Effector memory CD8-positive, alpha-beta T cell (primary cell): ENCODE data around the gene SEMA6D.

Source experiments
- ATAC-seq: fragments of 150-1000 bp; cut with Tn5 transposase; replicated peaks from 2 replicates; pipeline ENCODE4 v1.10.0; 2021; ENCODE audit warnings: mild to moderate bottlenecking, moderate library complexity
- DNase-seq, 3 experiments: peaks; one replicate each; pipeline ENCODE4 v3.0.0; 2021
- H3K27ac Mint-ChIP-seq, 2 donors: one replicate each; pipeline ENCODE4 v1.8.0; 2022; ENCODE audit warnings: mild to moderate bottlenecking in 2 of 2, mixed read lengths in 2 of 2, moderate library complexity in 2 of 2
- H3K27me3 Mint-ChIP-seq, 2 donors: one replicate each; pipeline ENCODE4 v1.8.0; 2022; ENCODE audit warnings: mixed read lengths in 2 of 2
- H3K36me3 Mint-ChIP-seq: one replicate; pipeline ENCODE4 v1.8.0; 2022; ENCODE audit warnings: mild to moderate bottlenecking, moderate library complexity, mixed read lengths; ENCODE audit not compliant: insufficient read depth
- H3K4me1 Mint-ChIP-seq, 2 donors: one replicate each; pipeline ENCODE4 v1.8.0; 2022; ENCODE audit warnings: low read depth in 2 of 2, mixed read lengths in 2 of 2
- H3K4me3 Mint-ChIP-seq, 2 donors: one replicate each; pipeline ENCODE4 v1.8.0; 2022; ENCODE audit warnings: mild to moderate bottlenecking in 2 of 2, mixed read lengths in 2 of 2, moderate library complexity in 2 of 2
- H3K9me3 Mint-ChIP-seq, 2 donors: one replicate each; pipeline ENCODE4 v1.8.0; 2022; ENCODE audit warnings: mixed read lengths in 2 of 2

Gene SEMA6D

DNA sequence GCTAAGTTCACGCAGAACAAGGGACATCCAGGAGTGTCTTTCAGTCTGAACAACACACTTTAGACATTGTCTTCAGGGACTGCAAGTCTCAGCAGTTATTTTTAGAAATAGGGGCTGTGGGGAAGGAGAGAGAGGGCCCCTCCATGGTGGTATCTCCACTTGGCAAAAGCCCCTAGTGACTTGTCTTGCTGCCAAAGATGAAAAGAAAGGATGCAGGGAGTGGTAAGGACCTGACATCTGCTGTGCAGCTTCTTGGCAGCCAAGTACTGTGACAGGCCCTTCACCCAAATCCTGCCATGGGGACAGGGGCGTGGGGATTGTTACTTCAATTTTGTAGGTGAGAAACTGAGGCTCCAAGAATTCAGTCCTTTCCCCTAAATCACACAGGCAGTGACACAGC lies 21.0 kb upstream of the SEMA6D start:
- Mint-ChIP-seq H3K4me1 (no peaks in the 10 kb centered on the region), H3K4me3 (no peak overlapping the region), H3K27me3 (no peaks in the 10 kb centered on the region), H3K36me3 (no peaks in the 10 kb centered on the region), H3K27ac (no peak overlapping the region), H3K9me3 (peaks cover 0 to 3% of the 10 kb centered on the region in 2 donors)
- no peak for DNase-seq
- ATAC-seq = no peak

DNA sequence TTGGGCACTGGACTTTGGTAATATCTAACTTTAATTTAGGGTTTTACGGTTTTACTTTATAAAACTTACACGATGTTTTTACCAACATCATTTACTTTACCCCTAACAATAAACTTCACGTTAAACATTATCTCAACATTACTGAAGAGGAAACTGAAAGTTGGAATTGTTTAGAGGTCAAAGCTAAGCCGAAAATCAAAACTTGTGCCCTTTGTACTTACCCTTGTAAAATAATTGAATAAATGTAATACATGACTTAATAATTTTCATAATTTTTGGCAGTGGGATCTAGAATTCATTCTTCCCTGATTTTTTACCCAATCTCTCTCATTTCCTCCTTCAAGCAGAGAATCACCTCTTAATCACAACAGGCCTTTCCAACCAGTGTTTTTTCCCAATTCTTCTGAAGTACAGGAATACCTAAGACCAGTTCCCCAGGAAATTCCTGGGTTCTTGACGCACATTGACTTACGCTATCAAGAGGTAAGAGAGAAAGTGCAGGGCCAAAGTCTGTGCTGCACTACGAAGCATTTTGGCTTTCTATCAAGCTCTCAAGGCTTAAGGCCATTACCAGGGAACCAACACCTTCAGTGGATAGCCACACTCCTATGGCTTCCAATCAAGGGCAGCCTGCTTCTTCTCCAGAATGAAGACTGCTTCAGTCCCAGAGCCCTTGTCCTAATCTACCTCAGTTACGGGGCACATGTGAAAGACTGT lies 11.9 kb upstream of the SEMA6D start:
- Mint-ChIP-seq H3K9me3 (peaks cover 0 to 5% of the 10 kb centered on the region in 2 donors), H3K4me1 (no peaks in the 10 kb centered on the region), H3K27me3 (no peaks in the 10 kb centered on the region), H3K36me3 (no peaks in the 10 kb centered on the region), H3K27ac (no peak overlapping the region), H3K4me3 (no peak overlapping the region)
- no peak for DNase-seq
- no peak for ATAC-seq

DNA sequence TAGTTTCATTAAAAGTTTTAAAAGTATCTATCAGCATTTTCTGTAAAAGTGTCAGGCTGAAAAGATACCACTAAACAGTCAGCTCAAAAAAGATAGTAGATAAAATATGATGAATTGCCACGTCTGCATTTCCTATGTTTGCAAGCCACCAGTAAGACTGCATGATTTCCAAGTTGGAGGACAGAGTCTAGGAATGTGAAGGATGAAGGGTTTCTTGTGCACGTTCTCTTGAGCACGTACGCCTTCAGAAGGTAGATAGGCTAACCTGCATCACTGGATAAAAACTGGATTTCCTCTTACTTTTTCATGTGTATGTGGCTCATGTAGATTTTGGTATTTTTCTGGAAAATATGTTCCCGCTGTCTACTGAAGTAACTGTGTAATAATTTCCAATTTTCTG lies 9.9 kb upstream of the SEMA6D start:
- ATAC-seq (no peak), DNase-seq (no peak)
- peaks cover 0 to 5% of the 10 kb centered on the region in 2 donors for H3K9me3 Mint-ChIP-seq
- H3K27me3 Mint-ChIP-seq = no peaks in the 10 kb centered on the region
- no peak overlapping the region for H3K27ac Mint-ChIP-seq
- no peak overlapping the region for H3K4me3 Mint-ChIP-seq
- no peaks in the 10 kb centered on the region for H3K4me1 Mint-ChIP-seq
- no peaks in the 10 kb centered on the region for H3K36me3 Mint-ChIP-seq

DNA sequence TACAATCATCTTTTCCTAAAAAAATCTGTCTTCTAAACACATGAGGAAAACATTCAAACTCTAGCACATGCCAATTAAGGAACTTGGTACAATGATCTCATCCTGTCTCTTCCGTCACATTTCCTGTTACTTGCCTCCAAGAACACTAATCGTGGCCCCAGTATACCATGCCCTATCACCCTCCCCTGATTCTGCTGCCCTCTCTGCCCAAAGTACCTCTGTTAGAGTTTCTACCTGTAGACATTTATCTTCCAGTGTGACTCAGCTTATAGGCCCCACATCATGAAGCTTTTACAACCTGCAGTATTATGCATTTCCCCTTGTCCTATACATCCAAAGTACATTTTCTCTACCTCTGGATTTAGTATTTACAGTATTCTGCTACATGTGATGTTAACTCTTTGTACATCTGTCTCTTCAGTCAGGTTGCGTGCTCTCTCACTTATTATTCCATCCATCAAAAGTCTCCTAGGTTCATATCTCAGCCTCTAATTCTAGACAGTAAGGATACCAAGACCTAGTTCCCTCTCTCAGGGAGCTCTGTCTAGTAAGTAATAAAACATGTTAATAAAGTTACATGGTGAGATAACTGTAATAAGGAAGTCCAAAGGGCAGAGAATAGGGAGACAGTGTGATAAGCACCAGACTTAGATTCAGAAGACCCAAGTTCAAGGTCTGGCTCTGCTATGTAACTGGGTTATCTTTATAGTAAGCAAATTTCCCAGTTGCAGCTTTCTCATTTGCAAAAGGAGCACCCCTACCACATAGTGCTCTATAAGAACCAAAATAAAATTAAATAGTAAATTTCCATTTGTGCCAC lies 8.9 kb upstream of the SEMA6D start:
- DNase-seq = no peak
- H3K27me3 Mint-ChIP-seq = no peaks in the 10 kb centered on the region
- H3K27ac Mint-ChIP-seq = no peak overlapping the region
- H3K4me1 Mint-ChIP-seq = no peaks in the 10 kb centered on the region
- H3K4me3 Mint-ChIP-seq = no peak overlapping the region
- no peak for ATAC-seq
- H3K36me3 Mint-ChIP-seq = no peaks in the 10 kb centered on the region
- H3K9me3 Mint-ChIP-seq = peaks cover 0 to 5% of the 10 kb centered on the region in 2 donors

DNA sequence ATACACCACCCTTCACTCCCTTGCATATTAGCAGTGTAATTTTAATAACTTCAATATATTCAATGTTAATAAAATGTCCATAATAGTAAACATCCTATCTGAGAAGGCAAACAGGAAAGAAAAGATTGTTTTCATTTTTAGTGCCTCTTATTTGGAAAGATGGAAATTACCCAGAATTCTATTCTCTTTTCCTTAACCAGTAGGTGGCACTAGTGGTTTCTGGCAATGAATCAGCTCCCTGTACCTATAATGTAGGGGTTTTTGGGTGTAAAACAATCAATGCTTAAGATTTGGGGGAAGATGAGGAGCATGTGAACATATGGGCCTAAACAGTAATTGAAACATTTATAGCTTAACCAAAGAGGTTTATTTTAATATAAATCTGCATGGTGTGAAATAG lies 5.7 kb upstream of the SEMA6D start:
- no peaks in the 10 kb centered on the region for H3K4me1 Mint-ChIP-seq
- DNase-seq (no peak), ATAC-seq (no peak)
- no peak overlapping the region for H3K27ac Mint-ChIP-seq
- H3K4me3 Mint-ChIP-seq = no peak overlapping the region
- H3K36me3 Mint-ChIP-seq = no peaks in the 10 kb centered on the region
- peaks cover 0 to 5% of the 10 kb centered on the region in 2 donors for H3K9me3 Mint-ChIP-seq
- H3K27me3 Mint-ChIP-seq = peaks cover 0 to 22% of the 10 kb centered on the region in 2 donors

DNA sequence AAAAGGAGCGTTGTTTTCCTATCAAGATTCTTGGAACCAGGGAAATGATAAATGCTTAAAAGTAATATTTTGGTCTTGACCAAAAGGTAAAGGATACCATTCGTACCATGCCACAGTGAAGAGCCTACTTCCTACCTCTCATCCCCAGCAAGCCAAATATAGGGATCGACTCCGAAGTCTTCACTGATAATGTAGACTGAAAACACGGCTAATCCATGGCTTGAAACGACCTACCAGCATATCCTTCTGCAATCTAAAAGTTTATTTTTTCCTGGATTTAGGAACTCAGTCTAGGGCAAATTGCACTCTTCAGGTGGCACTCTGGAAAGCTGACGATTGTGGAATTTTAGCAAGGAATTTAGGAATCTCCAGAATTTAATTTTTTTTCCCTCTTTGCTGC lies 1.9 kb upstream of the SEMA6D start:
- no peak for DNase-seq
- Mint-ChIP-seq H3K36me3 (no peaks in the 10 kb centered on the region), H3K4me3 (no peak overlapping the region), H3K9me3 (no peaks in the 10 kb centered on the region), H3K27ac (no peak overlapping the region), H3K27me3 (peaks cover 19 to 52% of the 10 kb centered on the region in 2 donors), H3K4me1 (peaks cover 0 to 2% of the 10 kb centered on the region in 2 donors)
- ATAC-seq = no peak

DNA sequence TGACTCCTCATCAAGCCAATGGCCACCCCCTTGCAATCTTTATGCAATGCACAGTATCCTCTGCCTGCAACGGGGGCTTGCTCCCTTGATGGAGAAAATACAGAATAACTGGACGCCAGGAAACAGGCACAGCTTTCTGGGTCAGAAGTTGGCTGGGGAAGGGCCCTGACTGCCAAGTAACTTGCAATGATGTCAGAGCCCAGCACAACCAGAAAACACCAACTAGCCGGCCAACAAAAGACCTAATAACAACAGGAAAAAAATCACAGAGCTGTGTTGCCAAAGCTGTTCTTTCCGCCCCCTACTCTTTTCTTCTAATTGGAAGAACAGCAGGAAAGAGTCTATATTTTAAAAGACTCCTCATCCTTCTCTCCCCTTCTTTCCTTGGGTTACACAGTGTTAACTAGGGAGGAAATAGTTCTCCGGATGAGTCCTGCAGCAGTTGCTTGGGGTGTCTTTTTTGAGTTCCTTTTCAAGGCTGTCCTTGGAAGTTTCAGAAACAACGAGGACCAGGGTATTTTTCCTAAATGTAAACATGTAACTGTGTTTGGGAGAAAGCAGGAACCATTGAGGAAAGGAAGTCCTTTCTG lies 1.4 kb upstream of the SEMA6D start:
- peaks cover 21 to 56% of the 10 kb centered on the region in 2 donors for H3K27me3 Mint-ChIP-seq
- no peaks in the 10 kb centered on the region for H3K36me3 Mint-ChIP-seq
- H3K4me1 Mint-ChIP-seq = peaks cover 0 to 2% of the 10 kb centered on the region in 2 donors
- no peaks in the 10 kb centered on the region for H3K9me3 Mint-ChIP-seq
- ATAC-seq (no peak), DNase-seq (no peak)
- H3K4me3 Mint-ChIP-seq = no peak overlapping the region
- no peak overlapping the region for H3K27ac Mint-ChIP-seq

DNA sequence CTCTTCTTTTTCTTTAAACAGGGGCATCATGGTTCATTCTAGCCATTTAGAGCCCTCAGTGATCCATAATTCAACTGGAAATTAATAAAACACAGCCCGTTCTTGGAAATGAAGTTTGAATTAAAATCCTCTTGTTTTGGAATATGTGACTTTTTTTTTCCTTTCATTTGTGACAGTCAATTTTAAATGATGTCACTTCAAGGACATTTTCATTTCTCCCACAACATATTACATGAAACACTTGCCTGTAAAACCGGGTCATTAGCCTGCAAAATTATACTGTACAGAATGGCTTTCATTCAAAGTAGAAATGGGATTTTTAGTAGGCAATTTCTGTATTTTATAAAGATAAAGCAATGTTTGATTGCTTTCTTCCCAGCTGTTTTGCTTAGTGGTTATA lies 789 bp upstream of the SEMA6D start:
- Mint-ChIP-seq H3K9me3 (no peaks in the 10 kb centered on the region), H3K4me1 (peaks cover 0 to 2% of the 10 kb centered on the region in 2 donors), H3K36me3 (no peaks in the 10 kb centered on the region), H3K4me3 (no peak overlapping the region), H3K27me3 (peaks cover 21 to 58% of the 10 kb centered on the region in 2 donors), H3K27ac (no peak overlapping the region)
- DNase-seq = no peak
- no peak for ATAC-seq

DNA sequence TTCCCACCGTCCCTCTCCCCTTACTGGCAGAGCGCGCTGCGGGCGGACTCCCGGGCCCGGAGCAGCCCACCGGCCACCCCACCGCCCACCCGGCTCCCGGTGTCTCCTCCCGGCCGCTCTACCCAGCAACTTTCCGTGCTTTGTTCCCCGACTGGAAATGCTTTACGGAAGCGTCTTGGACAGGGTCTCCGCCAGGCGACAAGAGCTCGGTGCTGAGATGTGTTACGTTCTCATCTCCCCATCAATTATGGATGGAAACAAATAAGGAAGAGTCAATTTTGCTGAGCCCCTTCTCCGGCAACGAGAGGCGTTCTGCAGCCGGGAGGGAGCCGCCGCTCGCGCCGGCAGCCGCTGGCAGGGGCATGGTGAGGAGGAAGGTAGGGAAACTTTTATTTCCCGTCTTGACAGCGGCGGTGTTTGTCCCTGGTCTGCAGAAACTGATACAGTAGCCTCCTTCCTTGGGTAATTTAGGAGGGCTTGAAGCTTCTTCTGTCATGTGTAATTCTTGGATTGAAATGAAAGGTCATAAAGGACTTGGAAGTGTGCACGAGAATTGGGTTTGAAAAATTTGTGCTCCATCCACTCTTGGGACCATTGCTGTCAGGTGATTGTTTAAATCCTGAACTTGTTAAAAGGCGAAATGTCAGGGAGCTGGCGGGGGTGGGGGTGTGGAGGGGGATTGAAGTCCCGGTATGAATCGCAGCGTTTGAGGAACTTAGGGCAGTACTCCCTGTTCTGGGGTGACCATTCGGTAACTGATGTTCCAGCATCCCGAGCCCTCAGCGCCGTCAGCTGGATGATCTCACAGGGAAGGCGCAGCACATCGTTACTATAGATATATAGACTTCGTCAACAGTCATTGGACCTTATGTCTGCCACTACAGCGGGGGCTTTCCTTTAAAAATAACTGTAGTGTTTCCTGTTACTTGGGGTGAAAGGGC lies 1.5 kb downstream of the SEMA6D start:
- H3K27me3 Mint-ChIP-seq = peaks cover 21 to 72% of the 10 kb centered on the region in 2 donors
- H3K9me3 Mint-ChIP-seq = no peaks in the 10 kb centered on the region
- no peaks in the 10 kb centered on the region for H3K36me3 Mint-ChIP-seq
- DNase-seq = no peak
- no peak overlapping the region for H3K27ac Mint-ChIP-seq
- H3K4me1 Mint-ChIP-seq = peaks cover 0 to 2% of the 10 kb centered on the region in 2 donors
- no peak for ATAC-seq
- no peak overlapping the region for H3K4me3 Mint-ChIP-seq

DNA sequence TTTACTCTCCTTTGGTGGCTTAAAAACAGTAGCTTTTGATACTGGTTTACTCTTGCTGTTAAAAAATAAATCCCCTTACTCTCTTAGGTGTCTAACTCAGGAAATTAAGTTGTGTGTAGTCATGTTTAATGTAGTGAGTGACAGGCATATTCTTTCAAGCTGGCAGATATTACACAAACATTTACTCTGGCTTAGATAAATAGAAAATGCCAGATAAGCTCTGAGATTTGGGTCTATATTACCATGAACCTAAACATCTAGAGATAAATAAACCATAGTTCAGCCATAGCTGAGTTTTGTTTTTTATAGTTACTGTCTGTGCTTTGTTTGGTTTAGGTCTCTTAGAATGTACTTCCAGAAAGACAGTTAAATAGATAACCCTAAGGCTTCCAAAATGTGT lies 2.4 kb downstream of the SEMA6D start:
- Mint-ChIP-seq H3K36me3 (no peaks in the 10 kb centered on the region), H3K27me3 (peaks cover 21 to 75% of the 10 kb centered on the region in 2 donors), H3K27ac (no peak overlapping the region), H3K4me3 (no peak overlapping the region), H3K4me1 (peaks cover 0 to 2% of the 10 kb centered on the region in 2 donors), H3K9me3 (no peaks in the 10 kb centered on the region)
- no peak for ATAC-seq
- no peak for DNase-seq

DNA sequence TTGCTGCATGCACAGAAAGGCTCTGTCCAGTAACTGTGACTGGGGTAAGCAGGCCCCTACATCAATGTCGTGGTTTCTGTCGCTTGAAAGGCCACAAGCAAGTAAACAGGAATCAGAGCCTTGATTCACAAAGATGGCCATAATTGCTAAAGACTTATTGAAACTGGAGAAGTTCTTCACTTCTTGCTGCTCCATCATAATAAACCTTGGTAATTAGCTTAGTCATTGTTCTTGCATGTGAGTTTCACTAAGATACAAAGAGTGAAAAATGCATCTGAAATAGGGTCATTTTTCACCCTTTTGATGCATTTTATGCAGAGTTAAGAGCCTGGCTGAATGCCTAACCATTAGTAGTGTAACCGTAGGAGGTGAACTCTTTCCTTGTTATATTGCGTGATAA lies 3.2 kb downstream of the SEMA6D start:
- Mint-ChIP-seq H3K36me3 (no peaks in the 10 kb centered on the region), H3K27me3 (peaks cover 21 to 66% of the 10 kb centered on the region in 2 donors), H3K4me1 (peaks cover 0 to 2% of the 10 kb centered on the region in 2 donors)

DNA sequence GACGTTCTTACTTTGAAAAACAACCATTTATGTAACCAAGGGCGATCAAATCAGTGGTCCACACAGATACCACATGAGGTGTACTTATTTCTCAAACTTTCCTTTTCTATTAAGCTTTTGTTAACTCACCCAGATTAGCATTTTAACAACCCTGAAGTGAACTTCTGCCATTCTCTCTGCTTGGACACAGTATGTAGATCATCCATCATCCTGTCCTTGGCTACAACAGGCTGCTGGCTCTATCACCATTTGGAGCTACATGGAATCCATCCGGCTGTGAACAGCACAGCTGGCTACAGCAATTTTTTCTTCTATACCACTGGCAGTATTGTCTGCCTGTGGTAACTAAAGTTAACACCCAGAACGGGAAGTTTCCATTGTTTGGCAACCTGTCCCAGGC lies 4.4 kb downstream of the SEMA6D start:
- ATAC-seq = no peak
- no peaks in the 10 kb centered on the region for H3K36me3 Mint-ChIP-seq
- H3K4me3 Mint-ChIP-seq = no peak overlapping the region
- no peaks in the 10 kb centered on the region for H3K9me3 Mint-ChIP-seq
- no peak for DNase-seq
- no peak overlapping the region for H3K27ac Mint-ChIP-seq
- H3K4me1 Mint-ChIP-seq = peaks cover 0 to 2% of the 10 kb centered on the region in 2 donors
- H3K27me3 Mint-ChIP-seq = peaks cover 21 to 57% of the 10 kb centered on the region in 2 donors

More for the DNA sequence above, 3.2 kb downstream of the SEMA6D start:
- ATAC-seq (no peak), DNase-seq (no peak)
- no peak overlapping the region for H3K27ac Mint-ChIP-seq
- H3K4me3 Mint-ChIP-seq = no peak overlapping the region
- H3K9me3 Mint-ChIP-seq = no peaks in the 10 kb centered on the region

DNA sequence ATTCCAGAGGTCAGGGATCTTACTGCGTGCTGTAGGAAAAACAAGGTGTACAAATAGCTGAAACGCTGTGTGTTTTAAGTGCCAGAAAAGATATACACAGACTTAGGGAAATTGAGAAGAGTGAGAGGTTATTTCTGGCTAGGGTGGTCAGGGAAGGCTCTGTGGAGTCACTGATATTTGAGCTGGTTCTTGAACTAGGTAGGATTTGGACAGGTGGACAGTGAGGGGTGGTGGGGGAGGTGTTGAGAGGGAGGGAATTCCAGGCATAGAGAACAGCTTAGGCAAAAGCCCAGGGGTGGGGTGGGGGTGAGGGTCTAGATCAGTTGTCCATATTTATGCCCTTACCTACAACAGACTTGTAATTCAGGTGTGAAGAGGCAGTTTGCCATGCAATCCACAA lies 7.0 kb downstream of the SEMA6D start:
- Mint-ChIP-seq H3K4me3 (no peak overlapping the region), H3K4me1 (no peaks in the 10 kb centered on the region), H3K9me3 (no peaks in the 10 kb centered on the region), H3K27me3 (peaks cover 12 to 38% of the 10 kb centered on the region in 2 donors), H3K27ac (no peak overlapping the region), H3K36me3 (no peaks in the 10 kb centered on the region)
- ATAC-seq = no peak
- no peak for DNase-seq
